ENCODE results near the gene OPCML. TPM values are rescaled to one million over a fixed set of nuclear protein-coding genes. Genes with fewer than 3 reads are reported as not detected.

Gene OPCML
- total and polyA plus RNA-seq, 2 experiments from 2014 or later, result 1.2 to 4.4 TPM

GRCh38 chr11:132626446-132626845, 905.9 kb downstream of the OPCML start (continued):
- TF ChIP-seq REST (IDR thresholded peaks at IDR 0.05; ENCODE audit: unreplicated experiment) (no peak), NANOG (IDR thresholded peaks at IDR 0.05; ENCODE audit: borderline replicate concordance) (no peak), JUNB (IDR thresholded peaks at IDR 0.05; ENCODE audit: unreplicated experiment) (no peak)

GRCh38 chr11:132623511-132623910, 908.8 kb downstream of the OPCML start:
- Histone ChIP-seq H3K4me3 (no peak overlapping the region), H3K4me1 (ENCODE audit: insufficient read depth) (peaks cover 3% of the 10 kb centered on the region; the same call in 1 of the 2 replicates), H4K20me1 (replicated peaks; ENCODE audit: insufficient read depth) (no peaks in the 10 kb centered on the region), H3K79me2 (replicated peaks; ENCODE audit: insufficient read depth) (no peaks in the 10 kb centered on the region), H3K36me3 (ENCODE audit: insufficient read depth) (no peaks in the 10 kb centered on the region), H3K27me3 (ENCODE audit: insufficient read depth) (no peaks in the 10 kb centered on the region), H3K4me2 (no peak overlapping the region), H3K27ac (ENCODE audit: low read depth) (no peak overlapping the region), H3K9me2 (ENCODE audit: insufficient read depth) (peaks cover 14% of the 10 kb centered on the region; the same call in 1 of the 2 replicates), H3F3A (replicated peaks; ENCODE audit: low read depth) (no peaks in the 10 kb centered on the region), H2AFZ (no peak overlapping the region)
- DNase-seq (ENCODE audit: low spot score) (no peak), ATAC-seq (no peak)
- Mint-ChIP-seq H3K27ac (no peak overlapping the region), H3K4me1 (peaks cover 2% of the 10 kb centered on the region; the same call in 2 of the 3 replicates), H3K27me3 (ENCODE audit: insufficient read depth, low read depth, poor library complexity) (peaks cover 3% of the 10 kb centered on the region), H3K9me3 (no peaks in the 10 kb centered on the region; the same call in 2 of the 3 replicates), H3K4me3 (no peak overlapping the region), H3K36me3 (ENCODE audit: low read depth) (no peaks in the 10 kb centered on the region)
- TF ChIP-seq CTCF (conservative IDR thresholded peaks at IDR 0.05; ENCODE audit: low read depth in 2 of 2) (no peak), CREB1 (CRISPR knock-in tag; IDR thresholded peaks at IDR 0.05; ENCODE audit: low read depth) (no peak), ZNF114 (CRISPR knock-in tag; IDR thresholded peaks at IDR 0.05) (no peak), ETS1 (IDR thresholded peaks at IDR 0.05) (no peak), EZH2 (IDR thresholded peaks at IDR 0.05; ENCODE audit: low read depth, unreplicated experiment) (no peak), POLR2AphosphoS5 (IDR thresholded peaks at IDR 0.05; ENCODE audit: low read depth) (no peak), ZNF462 (CRISPR knock-in tag; IDR thresholded peaks at IDR 0.05) (no peak), STAT1 (IDR thresholded peaks at IDR 0.05; ENCODE audit: unreplicated experiment) (no peak), EZH2phosphoT487 (IDR thresholded peaks at IDR 0.05; ENCODE audit: unreplicated experiment) (no peak)

Data from GM23338 (cell line).